Ovary (tissue), 9 donors: Measurements from ENCODE around the gene ESYT2. TPM values are rescaled to one million over a fixed set of nuclear protein-coding genes. Genes with fewer than 3 reads are reported as not detected.

Experiments used
- DNase-seq, 5 donors: peaks; one replicate each; pipeline ENCODE4 v3.0.0-alpha.2; 2019 to 2020
- H3K27ac ChIP-seq, 2 donors: fragments of 200-600 bp; one replicate each; pipeline versions ENCODE4 v1.5.1 to v1.8.0; 2019 to 2022
- H3K27me3 ChIP-seq: fragments of 200-600 bp; one replicate; pipeline ENCODE4 v1.8.0; 2022
- H3K36me3 ChIP-seq: fragments of 200-600 bp; sonication (generic); one replicate; pipeline ENCODE4 v1.5.1; 2019
- H3K4me1 ChIP-seq: one replicate; pipeline ENCODE4 v1.8.1; 2013; ENCODE audit warnings: mild to moderate bottlenecking, moderate library complexity; ENCODE audit not compliant: insufficient read depth
- H3K4me3 ChIP-seq: fragments of 200-600 bp; sonication (generic); one replicate; pipeline ENCODE4 v1.5.1; 2017
- H3K9me3 ChIP-seq, 2 donors: fragments of 200-600 bp in 1 of 2; sonication (generic) in 1 of 2; one replicate each; pipeline versions ENCODE4 v1.5.1 to v1.8.1; 2013 to 2019; ENCODE audit warnings: mild to moderate bottlenecking in 1 of 2, moderate library complexity in 1 of 2
- EP300 ChIP-seq: sonication (generic); formaldehyde crosslinking; IDR thresholded peaks from one replicate; pipeline ENCODE4 v1.6.1; 2017; ENCODE audit warnings: antibody characterized with exemption
- POLR2A ChIP-seq: fragments of 450-650 bp; IDR thresholded peaks from one replicate; pipeline ENCODE4 v1.6.1; 2017; ENCODE audit warnings: antibody characterized with exemption, mild to moderate bottlenecking, moderate library complexity
- WGBS, 3 donors: extraction: QIAGEN DNeasy Blood & Tissue Kit in 1 of 3; methylation state at CpG; one replicate each; pipeline versions ENCODE4 v1.1.5 to v1.1.7; 2013 to 2017; 5-methylcytosine and 5-hydroxymethylcytosine counted together
- intact Hi-C, 4 donors: fragments of 100-400 bp; cut with DNase I; formaldehyde crosslinking; loops; one replicate each; pipeline versions ENCODE4 v1.11.0 to v1.15.1; 2022 to 2023
- polyA plus RNA-seq, 2 donors: library from polyadenylated mRNA; stranded (reverse); fragments of 200-250 nt in 1 of 2; fragments of 350-450 nt in 1 of 2; fragmentation: Illumina TruSeq in 1 of 2; extraction: RNeasy Lipid Tissue Mini Kit (QIAGEN cat#74804) in 1 of 2; gene quantifications; one replicate each; pipeline ENCODE4 v1.2.3, GENCODE V29; 2013 to 2014
- total RNA-seq, 7 donors: library from RNA; depleted of rRNA in 2 of 7; stranded (reverse); fragments of >200 nt in 2 of 7; fragmentation: NEBNext Ultra II Directional in 3 of 7; extraction: Animal tissue kit (Norgen Biotek cat#: 25700) in 3 of 7; gene quantifications; one replicate each; pipeline versions ENCODE4 v1.1.0 to v1.2.4, GENCODE V29; 2016 to 2023
- TF ChIP-seq, protein P1 (sequence below), 3 donors: fragments of 450-650 bp in 2 of 3; fragments of 200-600 bp in 1 of 3; IDR thresholded peaks; one replicate each; pipeline versions ENCODE4 v1.5.1 to v1.8.0; 2016 to 2022; ENCODE audit warnings: antibody characterized with exemption in 3 of 3, mild to moderate bottlenecking in 1 of 3
- donor health status: DM: no; HTN: no; CAD: no; lungs with moderate emphysema.
- donor health status: DM: no; HTN: no; CAD: no.
- donor health status: Bipolar disorder and iron deficiency.
- donor health status: DM: yes; HTN: yes; CAD: no.
- donor health status: DM: no; HTN: no; CAD: no.
- donor health status: DM: yes; HTN: yes; CAD: no.

Gene ESYT2
- total and polyA plus RNA-seq, 9 donors: 42.7 to 147 (median 91.6) TPM

DNA sequence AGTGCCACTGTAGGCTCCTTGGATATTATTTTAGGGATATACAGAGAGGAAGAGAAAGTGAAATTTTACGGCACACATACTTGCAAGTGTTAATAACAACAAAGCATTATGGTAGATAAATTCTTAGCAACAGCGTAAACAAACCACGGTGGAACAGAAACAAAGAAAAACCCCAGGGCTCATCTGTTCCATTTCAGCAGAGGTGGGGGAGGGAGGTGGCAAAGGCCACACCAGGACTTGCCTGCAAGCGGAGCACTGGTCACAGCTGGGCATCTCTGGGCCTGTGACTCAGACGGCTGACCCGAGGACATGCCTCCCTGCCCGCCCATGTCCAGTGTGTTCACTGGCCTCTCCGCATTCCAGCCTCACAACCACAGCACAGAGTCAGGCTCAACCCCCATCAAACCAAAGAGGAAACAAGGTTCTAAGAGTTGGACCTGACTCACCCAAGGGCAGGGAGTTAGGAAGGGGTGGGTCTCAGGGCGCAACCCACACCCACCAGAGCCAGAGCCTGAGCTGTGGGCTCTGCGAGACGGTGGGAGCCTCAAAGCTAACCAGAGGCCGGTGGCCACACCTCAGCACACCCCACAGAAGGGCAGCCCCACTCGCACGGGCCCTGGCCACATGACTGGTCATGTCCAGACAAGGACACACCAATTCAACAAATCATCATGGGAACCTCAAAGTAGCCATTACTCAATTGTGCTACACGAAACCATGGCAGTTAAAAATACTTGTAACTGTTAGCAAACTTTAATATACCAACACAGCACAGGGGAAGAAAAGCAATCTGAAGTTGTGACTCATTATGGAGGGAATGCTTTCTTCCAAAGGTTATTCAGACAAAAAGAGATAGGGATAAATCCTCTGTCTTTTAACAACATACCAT, 10.7 kb downstream of the ESYT2 start:
- no peaks in the 10 kb centered on the region for H3K27me3 ChIP-seq
- 0 to 3% (median 0%) methylated on average over 15 of the region's 15 CpGs for WGBS, 3 donors
- intact Hi-C loops: loop anchor here in 1 of 4 donors (10.0 kb wide), 1 partner anchor 84 kb away; no protein-coding TSS in a partner anchor
- H3K36me3 ChIP-seq: no peaks in the 10 kb centered on the region
- no peaks in the 10 kb centered on the region for H3K9me3 ChIP-seq
- TF ChIP-seq POLR2A (peak; percentile 23), EP300 (no peak)
- TF ChIP-seq, protein P1, sequence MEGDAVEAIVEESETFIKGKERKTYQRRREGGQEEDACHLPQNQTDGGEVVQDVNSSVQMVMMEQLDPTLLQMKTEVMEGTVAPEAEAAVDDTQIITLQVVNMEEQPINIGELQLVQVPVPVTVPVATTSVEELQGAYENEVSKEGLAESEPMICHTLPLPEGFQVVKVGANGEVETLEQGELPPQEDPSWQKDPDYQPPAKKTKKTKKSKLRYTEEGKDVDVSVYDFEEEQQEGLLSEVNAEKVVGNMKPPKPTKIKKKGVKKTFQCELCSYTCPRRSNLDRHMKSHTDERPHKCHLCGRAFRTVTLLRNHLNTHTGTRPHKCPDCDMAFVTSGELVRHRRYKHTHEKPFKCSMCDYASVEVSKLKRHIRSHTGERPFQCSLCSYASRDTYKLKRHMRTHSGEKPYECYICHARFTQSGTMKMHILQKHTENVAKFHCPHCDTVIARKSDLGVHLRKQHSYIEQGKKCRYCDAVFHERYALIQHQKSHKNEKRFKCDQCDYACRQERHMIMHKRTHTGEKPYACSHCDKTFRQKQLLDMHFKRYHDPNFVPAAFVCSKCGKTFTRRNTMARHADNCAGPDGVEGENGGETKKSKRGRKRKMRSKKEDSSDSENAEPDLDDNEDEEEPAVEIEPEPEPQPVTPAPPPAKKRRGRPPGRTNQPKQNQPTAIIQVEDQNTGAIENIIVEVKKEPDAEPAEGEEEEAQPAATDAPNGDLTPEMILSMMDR (IDR thresholded peaks at IDR 0.05): no peak
- DNase-seq: peak; percentile 77 to 85 (median 79)
- H3K4me3 ChIP-seq: peak overlapping the region; percentile 31
- H3K4me1 ChIP-seq: peaks cover 34% of the 10 kb centered on the region
- peak overlapping the region; percentile 66 to 91 for H3K27ac ChIP-seq

DNA sequence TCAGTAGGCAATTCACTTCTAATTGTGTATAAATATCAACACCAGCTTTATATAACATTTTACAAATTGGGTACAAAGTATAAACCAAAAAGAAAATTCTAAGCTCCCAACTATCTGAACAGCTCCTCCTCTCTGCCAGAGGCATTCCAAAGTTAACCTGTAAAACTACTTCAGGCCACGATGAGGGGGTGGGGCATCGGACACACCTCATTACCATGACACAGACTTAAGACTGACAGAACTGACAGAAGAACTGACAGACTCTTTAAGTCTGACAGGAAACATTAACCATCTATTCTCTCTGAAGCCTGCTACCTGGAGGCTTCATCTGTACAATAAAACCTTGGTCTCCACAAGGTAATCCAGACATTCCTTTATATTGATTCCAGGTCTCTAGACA, 12.3 kb downstream of the ESYT2 start:
- no peak overlapping the region for H3K4me3 ChIP-seq
- TF ChIP-seq EP300 (no peak), POLR2A (no peak)
- TF ChIP-seq, protein P1 (IDR thresholded peaks at IDR 0.05): no peak
- DNase-seq: no peak
- intact Hi-C loops: loop anchor here in 2 of 4 donors (2.0 to 10.0 kb wide), 2 partner anchors 16 to 82 kb away; no protein-coding TSS in a partner anchor
- H3K36me3 ChIP-seq: no peaks in the 10 kb centered on the region
- peak overlapping the region in 1 of 2 donors; percentile 91 for H3K27ac ChIP-seq
- peaks cover 35% of the 10 kb centered on the region for H3K4me1 ChIP-seq
- no peaks in the 10 kb centered on the region for H3K9me3 ChIP-seq
- no peaks in the 10 kb centered on the region for H3K27me3 ChIP-seq
- 30 to 46% (median 36%) methylated on average over 2 of the region's 2 CpGs for WGBS, 3 donors

- DNase-seq: no peak
- WGBS, 3 donors: 47 to 57% (median 54%) methylated on average over 3 of the region's 3 CpGs
- TF ChIP-seq EP300: no peak
- TF ChIP-seq, protein P1 (IDR thresholded peaks at IDR 0.05): no peak
- no peak for TF ChIP-seq POLR2A
- H3K9me3 ChIP-seq: no peaks in the 10 kb centered on the region
- H3K27ac ChIP-seq: peak overlapping the region in 1 of 2 donors; percentile 20
- H3K27me3 ChIP-seq: no peaks in the 10 kb centered on the region
- no peaks in the 10 kb centered on the region for H3K36me3 ChIP-seq
- intact Hi-C loops: loop anchor here in 2 of 4 donors (2.0 to 10.0 kb wide), 2 partner anchors 15 to 81 kb away; no protein-coding TSS in a partner anchor
- H3K4me3 ChIP-seq: no peak overlapping the region
- H3K4me1 ChIP-seq: peaks cover 37% of the 10 kb centered on the region
Observed at GRCh38 chr7:158816271-158816670, 13.0 kb downstream of the ESYT2 start.

DNA sequence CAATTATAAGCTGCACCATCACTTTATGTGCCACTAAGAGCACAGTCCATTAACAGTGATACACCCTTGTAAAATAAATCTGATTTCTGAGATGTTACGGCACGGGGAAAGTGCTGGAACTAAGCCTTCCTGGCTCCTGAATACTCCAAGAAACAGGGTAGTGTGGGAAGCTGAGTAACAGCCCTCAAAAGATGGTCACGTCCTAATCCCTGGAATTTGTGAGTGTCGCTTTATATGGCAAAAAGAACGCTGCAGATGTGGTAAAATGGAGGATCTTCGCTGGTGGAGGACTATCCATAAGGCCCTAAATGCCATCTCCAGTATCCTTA, 13.5 kb downstream of the ESYT2 start:
- intact Hi-C loops: loop anchor here in 2 of 4 donors (2.0 to 10.0 kb wide), 2 partner anchors 15 to 81 kb away; no protein-coding TSS in a partner anchor
- TF ChIP-seq POLR2A (no peak), EP300 (no peak)
- TF ChIP-seq, protein P1 (IDR thresholded peaks at IDR 0.05): no peak
- Histone ChIP-seq H3K4me1 (peaks cover 39% of the 10 kb centered on the region), H3K27ac (peak overlapping the region in 1 of 2 donors; percentile 49), H3K9me3 (no peaks in the 10 kb centered on the region), H3K27me3 (no peaks in the 10 kb centered on the region), H3K4me3 (no peak overlapping the region), H3K36me3 (no peaks in the 10 kb centered on the region)
- no peak for DNase-seq
- WGBS, 3 donors: 84 to 89% (median 88%) methylated on average over 6 of the region's 6 CpGs
